ENCODE data around the gene MLXIPL. TPM values are rescaled to one million over a fixed set of nuclear protein-coding genes. Genes with fewer than 3 reads are reported as not detected.

MLXIPL gene
- total RNA-seq, 1 experiment from 2014 or later = 6.1 TPM

- H3K14ac ChIP-seq (ENCODE audit: insufficient read depth, low read length) = no peak overlapping the region
- Mint-ChIP-seq H3K27ac (no peak overlapping the region), H3K27me3 (ENCODE audit: low read depth) (peaks cover 25% of the 10 kb centered on the region), H3K4me3 (peak overlapping the region in 1 of 2 experiments; percentile 6; a peak in 1 of 5 replicates), H3K4me1 (peaks cover 10 to 35% of the 10 kb centered on the region in 2 experiments), H3K36me3 (ENCODE audit: insufficient read depth in 1 of 3, low read depth in 3 of 3) (peaks cover 0 to 7% (median 4%) of the 10 kb centered on the region in 3 experiments; a peak in 3 of 7 replicates), H3K9me3 (no peaks in the 10 kb centered on the region)
- H2AK5ac ChIP-seq (ENCODE audit: insufficient read length, low read length) = no peak overlapping the region
- no peaks in the 10 kb centered on the region for H3K79me2 ChIP-seq (ENCODE audit: insufficient read depth, low read length)
- no peak overlapping the region for H2BK15ac ChIP-seq (ENCODE audit: low read depth, low read length)
- no peak overlapping the region for H3K4me2 ChIP-seq (ENCODE audit: insufficient read depth, insufficient read length, low read length)
- no CpG with 5 or more reads among the region's 12 CpGs for WGBS (ENCODE audit: extremely low coverage, insufficient read length, low lambda C conversion rate)
- no peaks in the 10 kb centered on the region for H3K79me1 ChIP-seq (ENCODE audit: insufficient read depth, low read depth, low read length, poor library complexity, severe bottlenecking)
- no peak overlapping the region for H2BK20ac ChIP-seq (ENCODE audit: low read depth, low read length, poor library complexity, severe bottlenecking)
- H3T11ph ChIP-seq (ENCODE audit: low read length) = no peak overlapping the region
- H3K4ac ChIP-seq (ENCODE audit: low read depth, low read length) = no peak overlapping the region
- H3K18ac ChIP-seq (ENCODE audit: insufficient read length, low read depth, low read length) = no peak overlapping the region
- no peak overlapping the region for H3K9ac ChIP-seq (ENCODE audit: extremely low read depth, insufficient read length, low read length)
- H4K5ac ChIP-seq (ENCODE audit: insufficient read length, low read depth, low read length) = no peak overlapping the region
- no peaks in the 10 kb centered on the region for H3K9me3 ChIP-seq (ENCODE audit: control insufficient read depth, low read depth, low read length)
- H4K20me1 ChIP-seq (ENCODE audit: control insufficient read depth, insufficient read depth, insufficient read length) = no peaks in the 10 kb centered on the region
- TF ChIP-seq CTCF (conservative IDR thresholded peaks at IDR 0.05) = no peak
- H3K56ac ChIP-seq (ENCODE audit: insufficient read length, low read depth, low read length) = no peak overlapping the region
- no peak overlapping the region for H3K27ac ChIP-seq (ENCODE audit: insufficient read length, low read depth, low read length)
- no peak overlapping the region for H2BK120ac ChIP-seq (ENCODE audit: low read depth, low read length, poor library complexity, severe bottlenecking)
- no peak for DNase-seq
- H3K23ac ChIP-seq (ENCODE audit: insufficient read length, low read depth, low read length) = no peak overlapping the region
- H2BK12ac ChIP-seq (ENCODE audit: insufficient read length, low read depth, low read length) = no peak overlapping the region
- H3K23me2 ChIP-seq (ENCODE audit: insufficient read length, low read depth, low read length, poor library complexity, severe bottlenecking) = peaks cover 10% of the 10 kb centered on the region
- H4K91ac ChIP-seq (ENCODE audit: insufficient read length, low read depth, low read length) = no peak overlapping the region
- H3K27me3 ChIP-seq (ENCODE audit: insufficient read depth, low read length) = no peaks in the 10 kb centered on the region
- H3K4me1 ChIP-seq (ENCODE audit: insufficient read depth, low read length) = no peaks in the 10 kb centered on the region
- no peak overlapping the region for H4K8ac ChIP-seq (replicated peaks; ENCODE audit: insufficient read length, low read depth, low read length)
- no peak overlapping the region for H2BK5ac ChIP-seq (ENCODE audit: insufficient read length, low read length)
- no peak overlapping the region for H2AFZ ChIP-seq (ENCODE audit: low read length)
Observed at GRCh38 chr7:73669858-73670385, 45.6 kb upstream of the MLXIPL start.

Data from H9 (cell line).